ENCODE measurements around the gene TNFRSF1B. TPM values are rescaled to one million over a fixed set of nuclear protein-coding genes. Genes with fewer than 3 reads are reported as not detected.

TNFRSF1B gene
- total RNA-seq, 4 donors from 2014 or later = 37.1 to 92.8 (median 64.0) TPM

GRCh38 chr1:12229835-12230548, 63.2 kb downstream of the TNFRSF1B start, which contains the start of gene VPS13D:
Gene VPS13D, plus strand, starts transcription at chr1:12230030. Its CDS starts 4,237 bp downstream, at chr1:12234267.
- H3K36me3 ChIP-seq = peaks cover 0 to 6% (median 0%) of the 10 kb centered on the region in 3 donors
- TF ChIP-seq CTCF (IDR thresholded peaks at IDR 0.05) (peak; percentile 90 to 99 (median 95)), POLR2A (IDR thresholded peaks at IDR 0.05) (peak in 1 of 2 donors; percentile 71)
- peak; percentile 81 to 92 (median 90) for DNase-seq
- peak within 1 kb of the TSS; percentile 92 to 100 (median 96) for H3K4me3 ChIP-seq
- H3K4me1 ChIP-seq = peaks cover 0 to 11% (median 4%) of the 10 kb centered on the region in 4 donors
- H3K9me3 ChIP-seq = no peaks in the 10 kb centered on the region
- H3K27me3 ChIP-seq = no peaks in the 10 kb centered on the region
- peak within 1 kb of the TSS; percentile 87 to 93 (median 92) for H3K27ac ChIP-seq

- H3K9me3 ChIP-seq = no peaks in the 10 kb centered on the region
- H3K27me3 ChIP-seq = no peaks in the 10 kb centered on the region
Observed at GRCh38 chr1:12230549-12231275, 63.9 kb downstream of the TNFRSF1B start.

GRCh38 chr1:12231276-12231595, 64.4 kb downstream of the TNFRSF1B start:
- H3K27ac ChIP-seq = peak overlapping the region; percentile 87 to 93 (median 92)
- no peak for TF ChIP-seq POLR2A (IDR thresholded peaks at IDR 0.05)
- no peak for TF ChIP-seq CTCF (IDR thresholded peaks at IDR 0.05)
- H3K4me3 ChIP-seq = peak overlapping the region; percentile 92 to 100 (median 96)
- H3K27me3 ChIP-seq = no peaks in the 10 kb centered on the region
- H3K9me3 ChIP-seq = no peaks in the 10 kb centered on the region
- H3K36me3 ChIP-seq = peaks cover 0 to 16% (median 0%) of the 10 kb centered on the region in 3 donors
- no peak for DNase-seq
- peaks cover 0 to 11% (median 4%) of the 10 kb centered on the region in 4 donors for H3K4me1 ChIP-seq

More at GRCh38 chr1:12230549-12231275, 63.9 kb downstream of the TNFRSF1B start:
- TF ChIP-seq CTCF (IDR thresholded peaks at IDR 0.05) = no peak
- peak in 1 of 2 donors; percentile 28 for TF ChIP-seq POLR2A (IDR thresholded peaks at IDR 0.05)
- Histone ChIP-seq H3K4me1 (peaks cover 0 to 11% (median 4%) of the 10 kb centered on the region in 4 donors), H3K4me3 (peak overlapping the region; percentile 92 to 100 (median 96)), H3K36me3 (peaks cover 0 to 11% (median 0%) of the 10 kb centered on the region in 3 donors), H3K27ac (peak overlapping the region; percentile 87 to 93 (median 92))
- peak in 2 of 3 donors; percentile 64 to 78 for DNase-seq

GRCh38 chr1:12232221-12232620, 65.4 kb downstream of the TNFRSF1B start:
- no peaks in the 10 kb centered on the region for H3K9me3 ChIP-seq
- H3K36me3 ChIP-seq = peaks cover 0 to 23% (median 0%) of the 10 kb centered on the region in 3 donors
- H3K27me3 ChIP-seq = no peaks in the 10 kb centered on the region
- TF ChIP-seq POLR2A (IDR thresholded peaks at IDR 0.05) = no peak
- TF ChIP-seq CTCF (IDR thresholded peaks at IDR 0.05) = no peak
- no peak overlapping the region for H3K4me3 ChIP-seq
- DNase-seq = peak in 1 of 3 donors; percentile 53
- no peak overlapping the region for H3K27ac ChIP-seq
- H3K4me1 ChIP-seq = peaks cover 0 to 11% (median 4%) of the 10 kb centered on the region in 4 donors

GRCh38 chr1:12244078-12244477, 77.3 kb downstream of the TNFRSF1B start:
- H3K27me3 ChIP-seq = no peaks in the 10 kb centered on the region
- TF ChIP-seq CTCF (IDR thresholded peaks at IDR 0.05) = peak in 4 of 6 experiments; percentile 24 to 37 (median 30)
- no peak for TF ChIP-seq POLR2A (IDR thresholded peaks at IDR 0.05)
- no peak overlapping the region for H3K4me3 ChIP-seq
- H3K9me3 ChIP-seq = no peaks in the 10 kb centered on the region
- no peak for DNase-seq
- H3K36me3 ChIP-seq = peaks cover 0 to 67% (median 0%) of the 10 kb centered on the region in 3 donors
- no peak overlapping the region for H3K27ac ChIP-seq
- no peaks in the 10 kb centered on the region for H3K4me1 ChIP-seq
